Liver (tissue), 9 donors: ENCODE results near the gene ECD. TPM values are rescaled to one million over a fixed set of nuclear protein-coding genes. Genes with fewer than 3 reads are reported as not detected.
"Not testable (repeated sequence)": the region's sequence is repeated elsewhere in the genome, so short reads cannot be mapped to it uniquely, and the experiment has no call there.

Experiments
- DNase-seq: peaks from one replicate; pipeline ENCODE4 v3.0.0-alpha.2; 2017; ENCODE audit warnings: low spot score
- H3K27ac ChIP-seq, 2 donors: one replicate each; pipeline ENCODE4 v1.7.0; 2013; ENCODE audit warnings: inconsistent platforms in 2 of 2, low read length in 2 of 2, control low read depth in 1 of 2, low read depth in 1 of 2, mild to moderate bottlenecking in 1 of 2
- H3K27me3 ChIP-seq, 4 donors: one replicate each; pipeline versions ENCODE4 v1.6.1 to v1.7.0; 2013; ENCODE audit warnings: low read length in 3 of 4, inconsistent platforms in 1 of 4, mild to moderate bottlenecking in 1 of 4, moderate library complexity in 1 of 4; ENCODE audit not compliant: control insufficient read depth in 4 of 4, insufficient read depth in 4 of 4
- H3K36me3 ChIP-seq, 4 donors: one replicate each; pipeline versions ENCODE4 v1.6.1 to v1.7.0; 2013; ENCODE audit warnings: low read length in 3 of 4, mild to moderate bottlenecking in 3 of 4, low read depth in 1 of 4, moderate library complexity in 1 of 4; ENCODE audit not compliant: control insufficient read depth in 4 of 4, insufficient read depth in 3 of 4
- H3K4me1 ChIP-seq, 4 donors: one replicate each; pipeline versions ENCODE4 v1.6.1 to v1.7.0; 2013; ENCODE audit warnings: low read length in 3 of 4, mild to moderate bottlenecking in 3 of 4, moderate library complexity in 1 of 4; ENCODE audit not compliant: control insufficient read depth in 4 of 4, insufficient read depth in 4 of 4
- H3K4me3 ChIP-seq, 3 donors: one replicate each; pipeline versions ENCODE4 v1.6.1 to v1.7.0; 2013; ENCODE audit warnings: low read length in 3 of 3, control low read depth in 1 of 3, low read depth in 1 of 3, mild to moderate bottlenecking in 1 of 3
- H3K9ac ChIP-seq, 2 donors: one replicate each; pipeline ENCODE4 v1.7.0; 2013; ENCODE audit warnings: low read length in 2 of 2, mild to moderate bottlenecking in 2 of 2, moderate library complexity in 2 of 2, control low read depth in 1 of 2, low read depth in 1 of 2
- H3K9me3 ChIP-seq, 4 donors: one replicate each; pipeline versions ENCODE4 v1.6.1 to v1.7.0; 2013; ENCODE audit warnings: low read length in 3 of 4; ENCODE audit not compliant: control insufficient read depth in 4 of 4
- EGR1 ChIP-seq, 2 donors: IDR thresholded peaks; 2 replicates each; pipeline ENCODE4 v1.6.1; 2016 to 2018; ENCODE audit warnings: antibody characterized with exemption in 2 of 2, low read depth in 2 of 2
- FOXA1 ChIP-seq: IDR thresholded peaks from 2 replicates; pipeline ENCODE4 v1.6.1; 2016; ENCODE audit warnings: antibody characterized with exemption
- GABPA ChIP-seq, 2 donors: IDR thresholded peaks in 1 of 2; conservative IDR thresholded peaks in 1 of 2; 2 replicates each; pipeline ENCODE4 v1.6.1; 2016; ENCODE audit warnings: antibody characterized with exemption in 2 of 2, mild to moderate bottlenecking in 1 of 2, moderate library complexity in 1 of 2
- NR2F2 ChIP-seq: IDR thresholded peaks from 2 replicates; pipeline ENCODE4 v1.6.1; 2016; ENCODE audit warnings: antibody characterized with exemption
- RAD21 ChIP-seq, 2 donors: IDR thresholded peaks; 2 replicates each; pipeline ENCODE4 v1.6.1; 2016; ENCODE audit warnings: antibody characterized with exemption in 2 of 2, mild to moderate bottlenecking in 2 of 2
- SP1 ChIP-seq: IDR thresholded peaks from 2 replicates; pipeline ENCODE4 v1.6.1; 2018; ENCODE audit warnings: antibody characterized with exemption, mild to moderate bottlenecking
- TAF1 ChIP-seq: conservative IDR thresholded peaks from 2 replicates; pipeline ENCODE4 v1.6.1; 2016; ENCODE audit warnings: antibody characterized with exemption, mild to moderate bottlenecking
- YY1 ChIP-seq: IDR thresholded peaks from 2 replicates; pipeline ENCODE4 v1.6.1; 2016; ENCODE audit warnings: antibody characterized with exemption, mild to moderate bottlenecking
- WGBS: extraction: QIAGEN DNeasy Blood & Tissue Kit; methylation state at CpG from one replicate; pipeline ENCODE4 v1.1.7; 2013; 5-methylcytosine and 5-hydroxymethylcytosine counted together
- polyA plus RNA-seq, 2 donors: library from polyadenylated mRNA; stranded (reverse) in 1 of 2; unstranded in 1 of 2; fragments of 200-250 nt in 1 of 2; fragments of >200 nt in 1 of 2; fragmentation: Nextera tagmentation in 1 of 2; extraction: Ambion mirVana in 1 of 2; gene quantifications; one replicate each; pipeline versions ENCODE4 v1.2.1 to v1.2.3, GENCODE V29; 2013 to 2015
- total RNA-seq, 2 donors: library from RNA; depleted of rRNA; stranded (reverse); fragments of >200 nt; gene quantifications; one replicate each; pipeline ENCODE4 v1.2.3, GENCODE V29; 2014
- TF ChIP-seq, protein P1 (sequence below): IDR thresholded peaks from 2 replicates; pipeline ENCODE4 v1.6.1; 2016; ENCODE audit warnings: antibody characterized with exemption
- TF ChIP-seq, protein P2 (sequence below): IDR thresholded peaks from 2 replicates; pipeline ENCODE4 v1.6.1; 2016; ENCODE audit warnings: antibody characterized with exemption
- TF ChIP-seq, protein P3 (sequence below): IDR thresholded peaks from 2 replicates; pipeline ENCODE4 v1.6.1; 2016; ENCODE audit warnings: antibody characterized with exemption, mild to moderate bottlenecking
- TF ChIP-seq, protein P4 (sequence below): fragments of 150-350 bp; IDR thresholded peaks from 2 replicates; pipeline ENCODE4 v1.5.1; 2017; ENCODE audit warnings: improper control_type of control experiment, low read depth, low read length; ENCODE audit not compliant: missing input control
- donor health status: healthy.
- donor health status: healthy.
- donor health status: healthy.
- donor health status: healthy.
- donor health status: healthy.

The ECD gene
- total and polyA plus RNA-seq, 4 donors, result 7.1 to 16.2 (median 12.0) TPM

DNA sequence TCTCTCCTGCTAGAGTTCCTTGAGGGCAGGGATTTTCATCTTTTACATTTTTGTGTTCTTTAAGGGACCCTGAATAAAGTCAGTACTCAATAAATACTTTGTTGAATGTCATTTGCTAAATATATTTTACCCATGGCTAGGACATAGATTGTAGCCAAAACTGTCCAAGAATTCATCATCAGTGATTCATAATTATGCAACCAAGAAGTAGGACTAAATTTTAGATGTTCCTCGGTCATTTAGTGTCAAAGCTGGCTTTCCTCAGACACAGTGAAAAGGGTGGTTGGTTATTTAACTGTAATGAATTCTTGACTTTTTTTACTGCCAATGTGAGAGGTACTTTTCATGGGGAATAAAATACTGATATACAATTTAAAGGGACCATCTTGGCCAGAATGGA lies 54.3 kb downstream of the ECD start:
- Histone ChIP-seq H3K36me3 (no peaks in the 10 kb centered on the region), H3K9ac (no peak overlapping the region), H3K4me3 (no peak overlapping the region), H3K4me1 (peaks cover 0 to 10% (median 5%) of the 10 kb centered on the region in 4 donors), H3K27ac (peak overlapping the region in 1 of 2 donors; percentile 32), H3K27me3 (no peaks in the 10 kb centered on the region), H3K9me3 (no peaks in the 10 kb centered on the region)
- no peak for DNase-seq
- TF ChIP-seq, protein P1, sequence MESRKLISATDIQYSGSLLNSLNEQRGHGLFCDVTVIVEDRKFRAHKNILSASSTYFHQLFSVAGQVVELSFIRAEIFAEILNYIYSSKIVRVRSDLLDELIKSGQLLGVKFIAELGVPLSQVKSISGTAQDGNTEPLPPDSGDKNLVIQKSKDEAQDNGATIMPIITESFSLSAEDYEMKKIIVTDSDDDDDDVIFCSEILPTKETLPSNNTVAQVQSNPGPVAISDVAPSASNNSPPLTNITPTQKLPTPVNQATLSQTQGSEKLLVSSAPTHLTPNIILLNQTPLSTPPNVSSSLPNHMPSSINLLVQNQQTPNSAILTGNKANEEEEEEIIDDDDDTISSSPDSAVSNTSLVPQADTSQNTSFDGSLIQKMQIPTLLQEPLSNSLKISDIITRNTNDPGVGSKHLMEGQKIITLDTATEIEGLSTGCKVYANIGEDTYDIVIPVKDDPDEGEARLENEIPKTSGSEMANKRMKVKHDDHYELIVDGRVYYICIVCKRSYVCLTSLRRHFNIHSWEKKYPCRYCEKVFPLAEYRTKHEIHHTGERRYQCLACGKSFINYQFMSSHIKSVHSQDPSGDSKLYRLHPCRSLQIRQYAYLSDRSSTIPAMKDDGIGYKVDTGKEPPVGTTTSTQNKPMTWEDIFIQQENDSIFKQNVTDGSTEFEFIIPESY, result no peak
- TF ChIP-seq GABPA (IDR thresholded peaks at IDR 0.05 in 1 of 2, conservative IDR thresholded peaks at IDR 0.05 in 1 of 2) (no peak), RAD21 (IDR thresholded peaks at IDR 0.05) (no peak), FOXA1 (no peak), SP1 (no peak), EGR1 (IDR thresholded peaks at IDR 0.05; ENCODE audit: low read depth in 2 of 2) (no peak), NR2F2 (no peak), YY1 (no peak), TAF1 (no peak)
- TF ChIP-seq, protein P2, sequence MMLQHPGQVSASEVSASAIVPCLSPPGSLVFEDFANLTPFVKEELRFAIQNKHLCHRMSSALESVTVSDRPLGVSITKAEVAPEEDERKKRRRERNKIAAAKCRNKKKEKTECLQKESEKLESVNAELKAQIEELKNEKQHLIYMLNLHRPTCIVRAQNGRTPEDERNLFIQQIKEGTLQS, result no peak
- TF ChIP-seq, protein P3, sequence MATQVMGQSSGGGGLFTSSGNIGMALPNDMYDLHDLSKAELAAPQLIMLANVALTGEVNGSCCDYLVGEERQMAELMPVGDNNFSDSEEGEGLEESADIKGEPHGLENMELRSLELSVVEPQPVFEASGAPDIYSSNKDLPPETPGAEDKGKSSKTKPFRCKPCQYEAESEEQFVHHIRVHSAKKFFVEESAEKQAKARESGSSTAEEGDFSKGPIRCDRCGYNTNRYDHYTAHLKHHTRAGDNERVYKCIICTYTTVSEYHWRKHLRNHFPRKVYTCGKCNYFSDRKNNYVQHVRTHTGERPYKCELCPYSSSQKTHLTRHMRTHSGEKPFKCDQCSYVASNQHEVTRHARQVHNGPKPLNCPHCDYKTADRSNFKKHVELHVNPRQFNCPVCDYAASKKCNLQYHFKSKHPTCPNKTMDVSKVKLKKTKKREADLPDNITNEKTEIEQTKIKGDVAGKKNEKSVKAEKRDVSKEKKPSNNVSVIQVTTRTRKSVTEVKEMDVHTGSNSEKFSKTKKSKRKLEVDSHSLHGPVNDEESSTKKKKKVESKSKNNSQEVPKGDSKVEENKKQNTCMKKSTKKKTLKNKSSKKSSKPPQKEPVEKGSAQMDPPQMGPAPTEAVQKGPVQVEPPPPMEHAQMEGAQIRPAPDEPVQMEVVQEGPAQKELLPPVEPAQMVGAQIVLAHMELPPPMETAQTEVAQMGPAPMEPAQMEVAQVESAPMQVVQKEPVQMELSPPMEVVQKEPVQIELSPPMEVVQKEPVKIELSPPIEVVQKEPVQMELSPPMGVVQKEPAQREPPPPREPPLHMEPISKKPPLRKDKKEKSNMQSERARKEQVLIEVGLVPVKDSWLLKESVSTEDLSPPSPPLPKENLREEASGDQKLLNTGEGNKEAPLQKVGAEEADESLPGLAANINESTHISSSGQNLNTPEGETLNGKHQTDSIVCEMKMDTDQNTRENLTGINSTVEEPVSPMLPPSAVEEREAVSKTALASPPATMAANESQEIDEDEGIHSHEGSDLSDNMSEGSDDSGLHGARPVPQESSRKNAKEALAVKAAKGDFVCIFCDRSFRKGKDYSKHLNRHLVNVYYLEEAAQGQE, result no peak
- TF ChIP-seq, protein P4, sequence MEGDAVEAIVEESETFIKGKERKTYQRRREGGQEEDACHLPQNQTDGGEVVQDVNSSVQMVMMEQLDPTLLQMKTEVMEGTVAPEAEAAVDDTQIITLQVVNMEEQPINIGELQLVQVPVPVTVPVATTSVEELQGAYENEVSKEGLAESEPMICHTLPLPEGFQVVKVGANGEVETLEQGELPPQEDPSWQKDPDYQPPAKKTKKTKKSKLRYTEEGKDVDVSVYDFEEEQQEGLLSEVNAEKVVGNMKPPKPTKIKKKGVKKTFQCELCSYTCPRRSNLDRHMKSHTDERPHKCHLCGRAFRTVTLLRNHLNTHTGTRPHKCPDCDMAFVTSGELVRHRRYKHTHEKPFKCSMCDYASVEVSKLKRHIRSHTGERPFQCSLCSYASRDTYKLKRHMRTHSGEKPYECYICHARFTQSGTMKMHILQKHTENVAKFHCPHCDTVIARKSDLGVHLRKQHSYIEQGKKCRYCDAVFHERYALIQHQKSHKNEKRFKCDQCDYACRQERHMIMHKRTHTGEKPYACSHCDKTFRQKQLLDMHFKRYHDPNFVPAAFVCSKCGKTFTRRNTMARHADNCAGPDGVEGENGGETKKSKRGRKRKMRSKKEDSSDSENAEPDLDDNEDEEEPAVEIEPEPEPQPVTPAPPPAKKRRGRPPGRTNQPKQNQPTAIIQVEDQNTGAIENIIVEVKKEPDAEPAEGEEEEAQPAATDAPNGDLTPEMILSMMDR, result no peak
- WGBS, result 73% methylated on average over 1 of the region's 1 CpG

DNA sequence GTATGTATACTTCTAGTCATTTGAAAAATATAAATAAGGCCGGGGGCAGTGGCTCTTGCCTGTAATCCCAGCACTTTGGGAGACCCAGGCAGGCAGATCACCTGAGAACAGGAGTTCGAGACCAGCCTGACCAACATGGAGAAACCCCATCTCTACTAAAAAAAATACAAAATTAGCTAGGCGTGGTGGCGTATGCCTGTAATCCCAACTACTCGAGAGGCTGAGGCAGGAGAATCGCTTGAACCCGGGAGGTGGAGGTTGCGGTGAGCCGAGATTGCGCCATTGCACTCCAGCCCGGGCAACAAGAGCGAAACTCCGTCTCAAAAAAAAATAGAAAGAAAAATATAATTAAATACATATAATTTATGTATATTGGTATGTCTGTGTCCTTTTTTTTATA lies 55.8 kb downstream of the ECD start:
- H3K36me3 ChIP-seq, H3K4me1 ChIP-seq, H3K27me3 ChIP-seq, H3K4me3 ChIP-seq, H3K9ac ChIP-seq, H3K27ac ChIP-seq, DNase-seq, H3K9me3 ChIP-seq: not testable (repeated sequence)
- WGBS, result 97% methylated on average over 13 of the region's 13 CpGs
